Panc1 (cell line): ENCODE measurements around the gene RETREG3. TPM values are rescaled to one million over a fixed set of nuclear protein-coding genes. Genes with fewer than 3 reads are reported as not detected.

Experiments used
- ATAC-seq: fragments of 200-7000 bp; cut with Tn5 transposase; 2 replicates; pipeline ENCODE4 v1.9.1; 2020; ENCODE audit warnings: mild to moderate bottlenecking, moderate library complexity
- BruUV-seq: library from RNA; stranded (reverse); fragments of 400-500 nt; replicated peaks from 2 replicates; lab custom pipeline; 2021; lab: Mats Ljungman, UMichigan
- CTCF ChIA-PET: fragments of 300-600 bp; sonication (Branson Sonifier 250); formaldehyde crosslinking; loops from one replicate; lab custom pipeline; 2022; ENCODE audit warnings: antibody characterized with exemption; lab: Charles Lee
- POLR2A ChIA-PET: fragments of 300-600 bp; sonication (Branson Sonifier 250); formaldehyde crosslinking; loops from one replicate; lab custom pipeline; 2022; ENCODE audit warnings: antibody characterized with exemption; lab: Charles Lee
- DNase-seq: peaks from one replicate; pipeline ENCODE4 v3.0.0-alpha.2; 2010; ENCODE audit warnings: low read depth, low spot score
- H3K27ac ChIP-seq: 2 replicates; pipeline ENCODE4 v1.5.1; 2011; ENCODE audit warnings: mild to moderate bottlenecking, low read length, inconsistent platforms
- H3K27me3 ChIP-seq: fragments of 200-500 bp; sonication (Bioruptor generic); 2 replicates; pipeline ENCODE4 v1.6.0; 2014; ENCODE audit warnings: low read length, inconsistent platforms; ENCODE audit not compliant: control insufficient read depth, insufficient read depth
- H3K36me3 ChIP-seq: fragments of 200-500 bp; sonication (Bioruptor generic); 2 replicates; pipeline ENCODE4 v1.5.1; 2014; ENCODE audit warnings: inconsistent platforms, mild to moderate bottlenecking, low read length, moderate library complexity; ENCODE audit not compliant: control insufficient read depth, insufficient read depth
- H3K4me1 ChIP-seq: 2 replicates; pipeline ENCODE4 v1.5.1; 2011; ENCODE audit warnings: inconsistent platforms, mild to moderate bottlenecking, low read length, moderate library complexity; ENCODE audit not compliant: control insufficient read depth, insufficient read depth
- H3K4me3 ChIP-seq, 2 experiments: 2 replicates each; pipeline ENCODE4 v1.5.1; 2011 to 2012; ENCODE audit warnings: low read depth in 2 of 2, low read length in 2 of 2, mild to moderate bottlenecking in 2 of 2, inconsistent platforms in 1 of 2, moderate library complexity in 1 of 2
- H3K9me3 ChIP-seq: fragments of 200-500 bp; sonication (Bioruptor generic); 2 replicates; pipeline ENCODE4 v1.5.1; 2014; ENCODE audit warnings: low read depth, mild to moderate bottlenecking, inconsistent platforms, low read length, moderate library complexity; ENCODE audit not compliant: control insufficient read depth, insufficient read depth
- POLR2AphosphoS5 ChIP-seq: IDR thresholded peaks from 2 replicates; pipeline ENCODE4 v1.6.1; 2012; ENCODE audit warnings: mild to moderate bottlenecking, low read depth, low read length, moderate library complexity
- SIN3A ChIP-seq: IDR thresholded peaks from 2 replicates; pipeline ENCODE4 v1.6.1; 2012; ENCODE audit warnings: low read depth, mild to moderate bottlenecking, low read length, moderate library complexity, borderline replicate concordance; ENCODE audit not compliant: insufficient read depth
- TCF7L2 ChIP-seq: IDR thresholded peaks from 2 replicates; pipeline ENCODE4 v1.6.1; 2011; ENCODE audit warnings: mild to moderate bottlenecking, low read depth, low read length, inconsistent platforms
- in situ Hi-C: cut with HindIII; loops from 2 replicates; pipeline ENCODE4 v1.10.0; 2016; ENCODE audit warnings: low sequenced_read_pairs, low pct_unique_long_range_greater_than_20kb
- intact Hi-C: fragments of 100-400 bp; cut with micrococcal nuclease; formaldehyde crosslinking; loops from one replicate; pipeline ENCODE4 v1.10.0; 2022; ENCODE audit not compliant: unreplicated experiment
- total RNA-seq: library from RNA; stranded (reverse); gene quantifications from one replicate; pipeline ENCODE4 v1.2.1, GENCODE V29; 2021; ENCODE audit not compliant: unreplicated experiment
- TF ChIP-seq, protein P1 (sequence below): fragments of 450-650 bp; IDR thresholded peaks from 2 replicates; pipeline ENCODE4 v1.5.1; 2017; ENCODE audit warnings: mild to moderate bottlenecking
- TF ChIP-seq, protein P2 (sequence below), 2 experiments: IDR thresholded peaks; 2 replicates each; pipeline ENCODE4 v1.6.1; 2011 to 2012; ENCODE audit warnings: low read depth in 2 of 2, control low read depth in 1 of 2, low read length in 1 of 2, mild to moderate bottlenecking in 1 of 2, moderate library complexity in 1 of 2; ENCODE audit not compliant: insufficient read depth in 1 of 2

Gene RETREG3
- total RNA-seq, 1 experiment from 2014 or later: 42.3 TPM

DNA sequence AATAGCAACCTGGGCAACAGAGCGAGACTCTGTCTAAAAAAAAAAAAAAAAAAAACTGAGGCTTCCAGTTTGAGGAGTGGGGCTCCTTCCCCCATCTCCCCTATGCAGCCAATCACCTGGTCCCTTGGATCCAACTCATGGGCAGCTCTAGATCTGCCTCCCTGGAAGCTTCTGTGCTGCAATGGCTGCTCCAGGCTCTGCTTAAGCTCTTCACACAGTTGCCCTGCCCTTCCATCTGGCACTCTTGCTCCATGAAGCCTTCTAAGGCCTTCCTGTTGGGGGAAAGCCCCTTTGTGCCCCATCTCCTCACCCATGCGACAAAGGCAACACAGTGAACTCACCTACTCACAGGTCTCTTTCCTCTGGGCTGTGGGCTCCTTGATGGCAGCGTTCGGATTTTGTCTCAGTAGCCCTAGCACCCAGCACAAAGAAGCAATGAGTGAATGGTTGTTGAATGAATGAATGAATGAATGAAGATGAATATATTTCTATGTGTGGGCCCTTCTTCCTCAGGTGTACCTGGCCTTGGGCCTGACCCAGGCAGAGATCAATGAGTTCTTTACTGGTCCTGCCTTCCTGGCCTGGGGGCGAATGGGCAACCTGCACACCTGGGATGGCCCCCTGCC lies 71.2 kb downstream of the RETREG3 start:
- intact Hi-C loops: no loop called here
- Histone ChIP-seq H3K27ac (0 out of 2 replicates have a peak overlapping the region, but pooled peaks have one; percentile 12), H3K9me3 (no peaks in the 10 kb centered on the region), H3K36me3 (no peaks in the 10 kb centered on the region; the same call in 1 of the 2 replicates), H3K4me1 (peaks cover 33% of the 10 kb centered on the region), H3K4me3 (no peak overlapping the region), H3K27me3 (no peaks in the 10 kb centered on the region)
- CTCF ChIA-PET: interaction anchor here (0.6 kb wide), 1 partner anchor 455 kb away, joined by 5 read pairs; no protein-coding TSS in a partner anchor
- POLR2A ChIA-PET: no interaction called here
- no peak for ATAC-seq
- TF ChIP-seq, protein P1, sequence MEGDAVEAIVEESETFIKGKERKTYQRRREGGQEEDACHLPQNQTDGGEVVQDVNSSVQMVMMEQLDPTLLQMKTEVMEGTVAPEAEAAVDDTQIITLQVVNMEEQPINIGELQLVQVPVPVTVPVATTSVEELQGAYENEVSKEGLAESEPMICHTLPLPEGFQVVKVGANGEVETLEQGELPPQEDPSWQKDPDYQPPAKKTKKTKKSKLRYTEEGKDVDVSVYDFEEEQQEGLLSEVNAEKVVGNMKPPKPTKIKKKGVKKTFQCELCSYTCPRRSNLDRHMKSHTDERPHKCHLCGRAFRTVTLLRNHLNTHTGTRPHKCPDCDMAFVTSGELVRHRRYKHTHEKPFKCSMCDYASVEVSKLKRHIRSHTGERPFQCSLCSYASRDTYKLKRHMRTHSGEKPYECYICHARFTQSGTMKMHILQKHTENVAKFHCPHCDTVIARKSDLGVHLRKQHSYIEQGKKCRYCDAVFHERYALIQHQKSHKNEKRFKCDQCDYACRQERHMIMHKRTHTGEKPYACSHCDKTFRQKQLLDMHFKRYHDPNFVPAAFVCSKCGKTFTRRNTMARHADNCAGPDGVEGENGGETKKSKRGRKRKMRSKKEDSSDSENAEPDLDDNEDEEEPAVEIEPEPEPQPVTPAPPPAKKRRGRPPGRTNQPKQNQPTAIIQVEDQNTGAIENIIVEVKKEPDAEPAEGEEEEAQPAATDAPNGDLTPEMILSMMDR: no peak
- TF ChIP-seq POLR2AphosphoS5 (no peak), SIN3A (no peak), TCF7L2 (no peak)
- TF ChIP-seq, protein P2, sequence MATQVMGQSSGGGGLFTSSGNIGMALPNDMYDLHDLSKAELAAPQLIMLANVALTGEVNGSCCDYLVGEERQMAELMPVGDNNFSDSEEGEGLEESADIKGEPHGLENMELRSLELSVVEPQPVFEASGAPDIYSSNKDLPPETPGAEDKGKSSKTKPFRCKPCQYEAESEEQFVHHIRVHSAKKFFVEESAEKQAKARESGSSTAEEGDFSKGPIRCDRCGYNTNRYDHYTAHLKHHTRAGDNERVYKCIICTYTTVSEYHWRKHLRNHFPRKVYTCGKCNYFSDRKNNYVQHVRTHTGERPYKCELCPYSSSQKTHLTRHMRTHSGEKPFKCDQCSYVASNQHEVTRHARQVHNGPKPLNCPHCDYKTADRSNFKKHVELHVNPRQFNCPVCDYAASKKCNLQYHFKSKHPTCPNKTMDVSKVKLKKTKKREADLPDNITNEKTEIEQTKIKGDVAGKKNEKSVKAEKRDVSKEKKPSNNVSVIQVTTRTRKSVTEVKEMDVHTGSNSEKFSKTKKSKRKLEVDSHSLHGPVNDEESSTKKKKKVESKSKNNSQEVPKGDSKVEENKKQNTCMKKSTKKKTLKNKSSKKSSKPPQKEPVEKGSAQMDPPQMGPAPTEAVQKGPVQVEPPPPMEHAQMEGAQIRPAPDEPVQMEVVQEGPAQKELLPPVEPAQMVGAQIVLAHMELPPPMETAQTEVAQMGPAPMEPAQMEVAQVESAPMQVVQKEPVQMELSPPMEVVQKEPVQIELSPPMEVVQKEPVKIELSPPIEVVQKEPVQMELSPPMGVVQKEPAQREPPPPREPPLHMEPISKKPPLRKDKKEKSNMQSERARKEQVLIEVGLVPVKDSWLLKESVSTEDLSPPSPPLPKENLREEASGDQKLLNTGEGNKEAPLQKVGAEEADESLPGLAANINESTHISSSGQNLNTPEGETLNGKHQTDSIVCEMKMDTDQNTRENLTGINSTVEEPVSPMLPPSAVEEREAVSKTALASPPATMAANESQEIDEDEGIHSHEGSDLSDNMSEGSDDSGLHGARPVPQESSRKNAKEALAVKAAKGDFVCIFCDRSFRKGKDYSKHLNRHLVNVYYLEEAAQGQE (IDR thresholded peaks at IDR 0.05; ENCODE audit: insufficient read depth in 1 of 2, low read depth in 2 of 2, low read length in 1 of 2): no peak
- BruUV-seq: TSS peak; percentile 66
- DNase-seq: no peak
- in situ Hi-C loops: no loop called here

DNA sequence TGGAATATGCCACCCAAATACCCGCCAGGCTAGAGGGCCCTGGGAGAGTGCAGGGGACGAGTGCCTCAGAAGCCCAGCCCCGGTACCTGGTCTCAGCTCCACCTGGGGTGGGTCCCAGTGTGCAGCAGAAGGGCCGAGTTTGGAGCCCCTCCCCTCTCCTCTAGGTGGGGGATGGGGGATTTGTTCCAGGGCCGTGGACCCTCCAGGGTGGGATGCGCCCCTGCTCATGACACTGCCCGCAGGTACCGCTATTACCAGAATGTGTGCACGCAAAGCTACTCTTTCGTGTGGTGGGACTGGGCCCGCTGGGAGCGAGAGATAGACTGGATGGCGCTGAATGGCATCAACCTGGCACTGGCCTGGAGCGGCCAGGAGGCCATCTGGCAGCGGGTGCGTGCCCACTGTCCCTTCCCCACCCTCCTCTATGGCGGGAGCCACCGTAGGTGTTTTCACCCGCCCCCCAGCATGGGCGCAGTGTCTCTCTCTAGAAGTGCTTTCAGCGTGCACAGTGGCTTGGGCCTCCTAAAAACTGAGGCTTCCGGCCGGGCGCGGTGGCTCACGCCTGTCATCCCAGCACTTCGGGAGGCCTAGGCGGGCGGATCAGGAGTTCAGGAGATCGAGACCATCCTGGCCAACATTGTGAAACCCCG lies 71.9 kb downstream of the RETREG3 start:
- TF ChIP-seq, protein P1: no peak
- TF ChIP-seq, protein P2 (IDR thresholded peaks at IDR 0.05; ENCODE audit: insufficient read depth in 1 of 2, low read depth in 2 of 2, low read length in 1 of 2): no peak
- intact Hi-C loops (no loop called here), in situ Hi-C loops (no loop called here)
- BruUV-seq: no TSS peak
- CTCF ChIA-PET: no interaction called here
- POLR2A ChIA-PET: no interaction called here
- Histone ChIP-seq H3K27ac (peak overlapping the region; percentile 79), H3K4me3 (peak overlapping the region; percentile 62 to 76), H3K36me3 (no peaks in the 10 kb centered on the region; the same call in 1 of the 2 replicates), H3K4me1 (peaks cover 33% of the 10 kb centered on the region), H3K9me3 (no peaks in the 10 kb centered on the region), H3K27me3 (no peaks in the 10 kb centered on the region)
- ATAC-seq (no peak), DNase-seq (no peak)
